GM19023 (cell line): ENCODE results near the gene ZBTB1.
"Not testable (repeated sequence)": the region's sequence is repeated elsewhere in the genome, so short reads cannot be mapped to it uniquely, and the experiment has no call there.

Experiments
- ATAC-seq: cut with Tn5 transposase; IDR thresholded peaks from one replicate; pipeline ENCODE4 v1.9.1; 2021; ENCODE audit warnings: mild to moderate bottlenecking, moderate library complexity; ENCODE audit not compliant: unreplicated experiment

Gene ZBTB1

DNA sequence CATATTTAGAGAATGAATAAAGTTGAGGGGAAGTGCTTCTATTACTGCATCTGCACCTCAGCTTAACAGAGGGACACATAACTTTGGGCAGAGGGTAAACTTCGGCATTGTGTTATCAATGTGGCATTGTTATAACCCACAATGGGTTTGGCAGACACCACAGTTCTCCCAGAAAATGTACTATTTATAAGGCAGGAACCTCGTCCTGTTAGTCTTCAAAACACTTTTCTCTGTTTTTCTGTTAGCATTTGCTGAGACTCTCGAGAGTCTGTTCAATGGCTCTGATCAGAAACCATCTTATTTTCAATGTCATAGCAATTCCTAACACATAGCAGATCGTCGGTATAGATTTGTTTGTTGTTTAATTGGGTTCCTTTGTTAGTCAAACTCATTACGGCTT lies 59.1 kb downstream of the ZBTB1 start:
- no peak for ATAC-seq

GRCh38 chr14:64566651-64567122 lies 62.1 kb downstream of the ZBTB1 start:
- ATAC-seq = no peak

GRCh38 chr14:64569138-64569631 lies 64.6 kb downstream of the ZBTB1 start:
- no peak for ATAC-seq

GRCh38 chr14:64569646-64570045 lies 65.1 kb downstream of the ZBTB1 start:
- not testable (repeated sequence) for ATAC-seq

- no peak for ATAC-seq
Observed at GRCh38 chr14:64572386-64573104, 68.0 kb downstream of the ZBTB1 start.

GRCh38 chr14:64573109-64573508 lies 68.5 kb downstream of the ZBTB1 start:
- no peak for ATAC-seq
